ENCODE results near the gene AKAP12. TPM values are rescaled to one million over a fixed set of nuclear protein-coding genes. Genes with fewer than 3 reads are reported as not detected.
"Not testable (repeated sequence)": the region's sequence is repeated elsewhere in the genome, so short reads cannot be mapped to it uniquely, and the experiment has no call there.

AKAP12 gene
- total and polyA plus RNA-seq, 12 donors, result 10.8 to 46.1 (median 26.1) TPM

DNA sequence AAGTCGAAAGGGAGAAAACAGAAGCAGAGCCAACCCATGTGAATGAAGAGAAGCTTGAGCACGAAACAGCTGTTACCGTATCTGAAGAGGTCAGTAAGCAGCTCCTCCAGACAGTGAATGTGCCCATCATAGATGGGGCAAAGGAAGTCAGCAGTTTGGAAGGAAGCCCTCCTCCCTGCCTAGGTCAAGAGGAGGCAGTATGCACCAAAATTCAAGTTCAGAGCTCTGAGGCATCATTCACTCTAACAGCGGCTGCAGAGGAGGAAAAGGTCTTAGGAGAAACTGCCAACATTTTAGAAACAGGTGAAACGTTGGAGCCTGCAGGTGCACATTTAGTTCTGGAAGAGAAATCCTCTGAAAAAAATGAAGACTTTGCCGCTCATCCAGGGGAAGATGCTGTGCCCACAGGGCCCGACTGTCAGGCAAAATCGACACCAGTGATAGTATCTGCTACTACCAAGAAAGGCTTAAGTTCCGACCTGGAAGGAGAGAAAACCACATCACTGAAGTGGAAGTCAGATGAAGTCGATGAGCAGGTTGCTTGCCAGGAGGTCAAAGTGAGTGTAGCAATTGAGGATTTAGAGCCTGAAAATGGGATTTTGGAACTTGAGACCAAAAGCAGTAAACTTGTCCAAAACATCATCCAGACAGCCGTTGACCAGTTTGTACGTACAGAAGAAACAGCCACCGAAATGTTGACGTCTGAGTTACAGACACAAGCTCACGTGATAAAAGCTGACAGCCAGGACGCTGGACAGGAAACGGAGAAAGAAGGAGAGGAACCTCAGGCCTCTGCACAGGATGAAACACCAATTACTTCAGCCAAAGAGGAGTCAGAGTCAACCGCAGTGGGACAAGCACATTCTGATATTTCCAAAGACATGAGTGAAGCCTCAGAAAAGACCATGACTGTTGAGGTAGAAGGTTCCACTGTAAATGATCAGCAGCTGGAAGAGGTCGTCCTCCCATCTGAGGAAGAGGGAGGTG lies 112.9 kb downstream of the AKAP12 start:
- no peak overlapping the region for H3K27ac ChIP-seq
- H3K4me3 ChIP-seq, result no peak overlapping the region
- no peak for DNase-seq
- TF ChIP-seq, protein P1, sequence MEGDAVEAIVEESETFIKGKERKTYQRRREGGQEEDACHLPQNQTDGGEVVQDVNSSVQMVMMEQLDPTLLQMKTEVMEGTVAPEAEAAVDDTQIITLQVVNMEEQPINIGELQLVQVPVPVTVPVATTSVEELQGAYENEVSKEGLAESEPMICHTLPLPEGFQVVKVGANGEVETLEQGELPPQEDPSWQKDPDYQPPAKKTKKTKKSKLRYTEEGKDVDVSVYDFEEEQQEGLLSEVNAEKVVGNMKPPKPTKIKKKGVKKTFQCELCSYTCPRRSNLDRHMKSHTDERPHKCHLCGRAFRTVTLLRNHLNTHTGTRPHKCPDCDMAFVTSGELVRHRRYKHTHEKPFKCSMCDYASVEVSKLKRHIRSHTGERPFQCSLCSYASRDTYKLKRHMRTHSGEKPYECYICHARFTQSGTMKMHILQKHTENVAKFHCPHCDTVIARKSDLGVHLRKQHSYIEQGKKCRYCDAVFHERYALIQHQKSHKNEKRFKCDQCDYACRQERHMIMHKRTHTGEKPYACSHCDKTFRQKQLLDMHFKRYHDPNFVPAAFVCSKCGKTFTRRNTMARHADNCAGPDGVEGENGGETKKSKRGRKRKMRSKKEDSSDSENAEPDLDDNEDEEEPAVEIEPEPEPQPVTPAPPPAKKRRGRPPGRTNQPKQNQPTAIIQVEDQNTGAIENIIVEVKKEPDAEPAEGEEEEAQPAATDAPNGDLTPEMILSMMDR (IDR thresholded peaks at IDR 0.05), result no peak
- no peak for TF ChIP-seq POLR2A (IDR thresholded peaks at IDR 0.05)
- no peaks in the 10 kb centered on the region for H3K4me1 ChIP-seq (replicated peaks in 1 of 2)
- intact Hi-C loops (cut with DNase I), result no loop called here
- H3K9me3 ChIP-seq (replicated peaks in 1 of 3), result no peaks in the 10 kb centered on the region
- no peaks in the 10 kb centered on the region for H3K36me3 ChIP-seq (replicated peaks in 1 of 2)
- no peaks in the 10 kb centered on the region for H3K27me3 ChIP-seq
- WGBS, 4 donors, result 78 to 87% (median 85%) methylated on average over 19 of the region's 19 CpGs

DNA sequence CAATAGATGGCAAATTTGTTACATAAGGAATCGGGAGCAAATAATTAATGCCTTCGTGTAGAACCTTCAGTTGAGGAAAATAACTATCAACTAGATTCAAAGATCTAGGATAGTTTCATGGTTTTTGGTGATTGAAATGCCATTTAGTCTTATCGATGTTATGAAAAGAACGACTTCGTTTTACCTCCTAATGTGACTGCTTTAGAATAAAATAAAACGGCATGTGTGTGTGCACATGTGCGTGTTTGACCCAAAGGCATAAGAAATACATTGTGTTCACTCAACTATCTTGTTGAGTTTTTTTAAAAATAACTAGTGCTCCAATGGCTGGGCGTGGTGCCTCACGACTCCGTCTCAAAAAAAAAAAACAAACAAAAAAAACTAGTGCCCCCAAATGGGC lies 114.0 kb downstream of the AKAP12 start:
- no peak overlapping the region for H3K4me3 ChIP-seq
- no peak for DNase-seq
- no peaks in the 10 kb centered on the region for H3K4me1 ChIP-seq (replicated peaks in 1 of 2)
- intact Hi-C loops (cut with DNase I), result no loop called here
- no peaks in the 10 kb centered on the region for H3K27me3 ChIP-seq
- no peak overlapping the region for H3K27ac ChIP-seq
- TF ChIP-seq POLR2A (IDR thresholded peaks at IDR 0.05), result no peak
- TF ChIP-seq, protein P1 (IDR thresholded peaks at IDR 0.05), result no peak
- no peaks in the 10 kb centered on the region for H3K9me3 ChIP-seq (replicated peaks in 1 of 3)
- 92 to 95% (median 93%) methylated on average over 10 of the region's 10 CpGs for whole genome bisulfite sequencing, 4 donors
- H3K36me3 ChIP-seq (replicated peaks in 1 of 2), result no peaks in the 10 kb centered on the region

DNA sequence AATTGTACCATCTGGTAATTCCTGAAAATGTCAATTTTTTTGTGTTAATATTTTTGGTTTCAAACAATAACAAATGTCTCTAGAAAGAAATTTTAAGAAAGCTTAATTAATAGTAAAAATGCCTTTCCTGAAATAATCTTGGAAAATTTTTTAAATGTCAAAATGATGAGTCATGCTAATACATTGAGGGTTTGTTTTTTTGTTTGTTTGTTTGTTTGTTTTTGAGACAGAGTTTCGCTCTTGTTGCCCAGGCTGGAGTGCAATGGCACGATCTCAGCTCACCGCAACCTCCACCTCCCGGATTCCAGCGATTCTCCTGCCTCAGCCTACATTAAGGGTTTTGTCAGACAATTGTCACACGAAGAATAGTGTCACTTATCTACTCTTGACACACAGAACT lies 117.2 kb downstream of the AKAP12 start:
- H3K27me3 ChIP-seq; H3K4me3 ChIP-seq; DNase-seq; intact Hi-C loops (cut with DNase I); H3K27ac ChIP-seq; H3K4me1 ChIP-seq (replicated peaks in 1 of 2); H3K36me3 ChIP-seq (replicated peaks in 1 of 2); H3K9me3 ChIP-seq (replicated peaks in 1 of 3): not testable (repeated sequence)
- WGBS, 4 donors, result 76 to 85% (median 81%) methylated on average over 6 of the region's 6 CpGs

DNA sequence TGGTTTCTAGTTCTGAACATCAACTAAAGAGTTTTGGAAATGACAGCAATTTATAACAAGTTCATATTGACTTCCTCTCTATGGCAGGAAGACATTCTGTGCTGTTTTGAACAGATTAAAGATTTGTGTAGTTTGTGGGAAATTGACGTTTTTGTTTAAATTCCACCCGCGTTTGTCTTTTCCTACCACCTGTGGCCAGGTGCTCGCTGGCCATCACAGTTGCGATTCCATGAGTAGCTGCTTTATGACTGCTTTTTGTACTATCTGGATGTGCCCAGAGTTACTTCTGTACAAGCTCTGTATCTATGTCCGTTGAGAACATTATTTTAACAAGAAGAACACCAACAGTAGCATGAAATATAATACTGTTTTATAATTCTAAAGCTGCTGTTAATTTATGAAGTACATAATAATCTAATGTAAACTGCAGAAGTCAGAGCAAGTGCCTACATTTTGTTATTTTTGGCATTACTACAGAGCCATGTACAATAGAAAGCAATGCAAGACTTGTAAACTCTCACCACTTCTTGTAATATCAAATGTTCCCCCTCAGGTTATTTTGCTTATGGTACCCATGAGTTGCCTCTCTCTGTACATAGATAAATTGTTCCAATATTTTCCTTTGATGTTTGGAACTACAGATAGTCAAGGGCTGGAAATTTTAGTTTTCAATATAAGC lies 118.1 kb downstream of the AKAP12 start:
- H3K4me3 ChIP-seq, result no peak overlapping the region
- H3K9me3 ChIP-seq (replicated peaks in 1 of 3), result no peaks in the 10 kb centered on the region
- peaks cover 0 to 4% of the 10 kb centered on the region in 2 donors for H3K36me3 ChIP-seq (replicated peaks in 1 of 2)
- H3K27me3 ChIP-seq, result no peaks in the 10 kb centered on the region
- H3K4me1 ChIP-seq (replicated peaks in 1 of 2), result no peaks in the 10 kb centered on the region
- intact Hi-C loops (cut with DNase I), result no loop called here
- TF ChIP-seq, protein P1 (IDR thresholded peaks at IDR 0.05), result no peak
- TF ChIP-seq POLR2A (IDR thresholded peaks at IDR 0.05), result no peak
- no peak overlapping the region for H3K27ac ChIP-seq
- DNase-seq, result no peak
- WGBS, 4 donors, result 73 to 85% (median 76%) methylated on average over 6 of the region's 6 CpGs
